MM.1S (cell line): ENCODE results near the gene FN3KRP.

Experiments
- CTCF ChIP-seq: fragments of 300-600 bp; sonication (generic); IDR thresholded peaks from 2 replicates; pipeline ENCODE4 v1.5.1; 2016; ENCODE audit warnings: antibody characterized with exemption, low read length, mixed read lengths
- EZH2 ChIP-seq: fragments of 300-600 bp; sonication (generic); optimal IDR thresholded peaks from 2 replicates; pipeline ENCODE3; 2017; ENCODE audit warnings: low read depth, mild to moderate bottlenecking, antibody characterized with exemption, low read length, mixed read lengths
- EZH2phosphoT487 ChIP-seq: fragments of 300-600 bp; sonication (generic); IDR thresholded peaks from 2 replicates; pipeline ENCODE4 v1.6.1; 2018; ENCODE audit warnings: antibody characterized with exemption, low read length

DNA sequence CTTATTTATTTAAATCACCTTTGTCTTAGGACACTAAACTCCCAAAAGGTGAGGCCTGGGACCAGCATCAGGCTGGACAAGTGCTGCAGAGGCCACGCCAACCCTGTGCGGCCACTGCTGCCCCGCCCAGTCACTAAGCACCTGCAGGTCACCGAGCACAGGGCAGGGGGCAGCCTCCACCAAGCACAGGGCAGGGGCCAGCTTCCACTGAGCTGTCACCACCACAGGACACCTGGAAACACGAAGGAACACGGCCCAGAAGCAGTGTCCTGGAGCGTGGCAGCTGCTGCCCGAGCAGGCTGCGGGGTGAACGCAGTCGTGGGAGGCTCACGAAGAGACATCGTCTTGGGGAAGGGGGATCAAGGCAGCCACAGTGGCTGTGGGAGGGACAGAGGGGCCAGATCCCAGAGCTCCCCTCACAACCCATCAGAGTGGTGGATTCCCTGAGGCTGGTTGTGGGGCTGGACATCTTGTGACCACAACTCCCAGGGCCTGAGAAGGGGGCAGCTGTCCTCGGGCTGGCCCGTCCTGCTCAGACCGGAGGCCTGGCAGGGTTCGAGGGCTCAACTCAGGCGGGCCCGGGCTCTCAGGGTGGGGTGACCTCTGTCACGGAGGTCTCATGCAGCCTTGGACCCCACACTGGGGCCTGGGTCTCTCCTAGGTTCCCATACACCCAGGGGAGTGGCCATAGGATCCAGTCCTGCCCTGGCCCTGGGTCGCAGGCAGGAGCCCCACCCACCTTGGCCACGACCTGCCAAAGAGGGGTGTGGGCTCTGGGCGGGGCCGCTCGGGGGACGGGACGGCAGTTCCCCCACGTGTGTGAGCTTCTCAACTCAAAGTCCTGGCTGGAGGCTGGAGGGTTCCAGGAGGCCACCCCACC lies 36.7 kb upstream of the FN3KRP start:
- TF ChIP-seq CTCF (no peak), EZH2 (no peak), EZH2phosphoT487 (no peak)
